GM23338 (cell line): ENCODE results near the gene PSD4.

Experiments
- CREB1 ChIP-seq: fragments of 250-450 bp; sonication (Bioruptor Pico); IDR thresholded peaks from 2 replicates; pipeline ENCODE4 v1.5.0; 2020; ENCODE audit warnings: low read depth, mild to moderate bottlenecking, moderate library complexity
- EZH2 ChIP-seq: fragments of 200-600 bp; sonication (generic); IDR thresholded peaks from one replicate; pipeline ENCODE4 v1.8.0; 2017; ENCODE audit warnings: antibody characterized with exemption, mild to moderate bottlenecking, low read depth; ENCODE audit not compliant: unreplicated experiment
- JUNB ChIP-seq: IDR thresholded peaks from one replicate; pipeline ENCODE4 v1.6.1; 2016; ENCODE audit warnings: antibody characterized with exemption; ENCODE audit not compliant: unreplicated experiment
- POLR2AphosphoS5 ChIP-seq: IDR thresholded peaks from 2 replicates; pipeline ENCODE4 v1.6.1; 2016; ENCODE audit warnings: antibody characterized with exemption, low read depth
- TF ChIP-seq, protein P1 (sequence below), 2 experiments: fragments of 200-600 bp in 1 of 2; sonication (generic) in 1 of 2; conservative IDR thresholded peaks; 2 replicates each; pipeline versions ENCODE4 v1.5.1 to v1.6.1; 2016 to 2017; ENCODE audit warnings: antibody characterized with exemption in 2 of 2, low read depth in 2 of 2, mild to moderate bottlenecking in 2 of 2, moderate library complexity in 1 of 2
- TF ChIP-seq, protein P2 (sequence below): IDR thresholded peaks from 2 replicates; pipeline ENCODE4 v1.6.1; 2016; ENCODE audit warnings: antibody characterized with exemption

DNA sequence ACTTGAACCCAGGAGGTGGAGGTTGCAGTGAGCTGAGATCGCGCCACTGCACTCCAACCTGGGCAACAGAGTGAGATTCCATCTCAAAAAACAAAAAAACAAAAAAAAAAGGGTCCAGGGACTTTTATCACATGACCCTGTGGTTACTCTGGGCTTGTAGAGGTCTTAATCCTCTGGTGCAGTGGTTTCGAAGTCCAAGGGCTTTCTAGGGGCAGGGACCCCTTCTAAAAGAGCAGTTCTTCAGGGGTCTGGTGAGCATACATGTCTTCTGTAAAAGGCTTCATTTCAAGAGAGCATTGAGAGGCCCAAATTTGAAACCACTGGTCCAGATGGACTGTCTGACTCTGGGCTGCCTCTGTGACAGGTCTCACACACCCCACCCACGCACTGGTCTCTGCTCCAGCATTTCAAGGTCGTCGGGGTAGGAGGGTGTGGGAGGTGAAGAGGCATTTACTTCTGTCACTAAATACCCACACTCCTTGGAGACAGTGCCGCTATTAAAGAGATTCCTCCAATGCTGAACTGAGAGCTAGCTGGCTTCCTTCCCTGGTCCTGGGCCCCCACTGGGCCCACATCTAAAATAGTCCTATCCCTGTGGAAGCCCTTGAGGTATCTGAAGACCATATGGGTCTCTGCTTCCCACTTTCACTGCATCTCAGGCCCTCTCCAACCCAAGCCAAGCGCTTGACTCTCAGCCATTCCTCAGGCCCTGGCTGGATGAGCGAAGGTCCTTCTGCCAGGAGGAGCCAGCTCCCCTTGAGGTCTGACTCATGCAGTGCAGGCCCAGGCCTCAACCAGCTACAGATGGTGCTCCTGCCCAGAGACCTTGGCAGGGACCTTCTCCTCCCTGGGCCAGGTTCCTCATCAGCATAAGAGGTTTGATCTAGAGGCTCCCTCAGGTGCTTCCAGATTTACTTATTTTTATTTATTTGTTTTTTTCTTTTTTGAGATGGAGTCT lies 60.1 kb downstream of the PSD4 start:
- TF ChIP-seq, protein P1, sequence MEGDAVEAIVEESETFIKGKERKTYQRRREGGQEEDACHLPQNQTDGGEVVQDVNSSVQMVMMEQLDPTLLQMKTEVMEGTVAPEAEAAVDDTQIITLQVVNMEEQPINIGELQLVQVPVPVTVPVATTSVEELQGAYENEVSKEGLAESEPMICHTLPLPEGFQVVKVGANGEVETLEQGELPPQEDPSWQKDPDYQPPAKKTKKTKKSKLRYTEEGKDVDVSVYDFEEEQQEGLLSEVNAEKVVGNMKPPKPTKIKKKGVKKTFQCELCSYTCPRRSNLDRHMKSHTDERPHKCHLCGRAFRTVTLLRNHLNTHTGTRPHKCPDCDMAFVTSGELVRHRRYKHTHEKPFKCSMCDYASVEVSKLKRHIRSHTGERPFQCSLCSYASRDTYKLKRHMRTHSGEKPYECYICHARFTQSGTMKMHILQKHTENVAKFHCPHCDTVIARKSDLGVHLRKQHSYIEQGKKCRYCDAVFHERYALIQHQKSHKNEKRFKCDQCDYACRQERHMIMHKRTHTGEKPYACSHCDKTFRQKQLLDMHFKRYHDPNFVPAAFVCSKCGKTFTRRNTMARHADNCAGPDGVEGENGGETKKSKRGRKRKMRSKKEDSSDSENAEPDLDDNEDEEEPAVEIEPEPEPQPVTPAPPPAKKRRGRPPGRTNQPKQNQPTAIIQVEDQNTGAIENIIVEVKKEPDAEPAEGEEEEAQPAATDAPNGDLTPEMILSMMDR (conservative IDR thresholded peaks at IDR 0.05; ENCODE audit: low read depth in 2 of 2): 0 out of 4 replicates have a peak, but pooled peaks have one; percentile 2 to 11
- TF ChIP-seq POLR2AphosphoS5 (no peak), JUNB (no peak), EZH2 (no peak), CREB1 (CRISPR knock-in tag) (no peak)
- TF ChIP-seq, protein P2, sequence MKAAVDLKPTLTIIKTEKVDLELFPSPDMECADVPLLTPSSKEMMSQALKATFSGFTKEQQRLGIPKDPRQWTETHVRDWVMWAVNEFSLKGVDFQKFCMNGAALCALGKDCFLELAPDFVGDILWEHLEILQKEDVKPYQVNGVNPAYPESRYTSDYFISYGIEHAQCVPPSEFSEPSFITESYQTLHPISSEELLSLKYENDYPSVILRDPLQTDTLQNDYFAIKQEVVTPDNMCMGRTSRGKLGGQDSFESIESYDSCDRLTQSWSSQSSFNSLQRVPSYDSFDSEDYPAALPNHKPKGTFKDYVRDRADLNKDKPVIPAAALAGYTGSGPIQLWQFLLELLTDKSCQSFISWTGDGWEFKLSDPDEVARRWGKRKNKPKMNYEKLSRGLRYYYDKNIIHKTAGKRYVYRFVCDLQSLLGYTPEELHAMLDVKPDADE: no peak
